Measurements from ENCODE around the gene ZNF608. TPM values are rescaled to one million over a fixed set of nuclear protein-coding genes. Genes with fewer than 3 reads are reported as not detected.

The ZNF608 gene
- total RNA-seq, 8 experiments from 2014 or later, result 5.0 to 141 (median 99.6) TPM

DNA sequence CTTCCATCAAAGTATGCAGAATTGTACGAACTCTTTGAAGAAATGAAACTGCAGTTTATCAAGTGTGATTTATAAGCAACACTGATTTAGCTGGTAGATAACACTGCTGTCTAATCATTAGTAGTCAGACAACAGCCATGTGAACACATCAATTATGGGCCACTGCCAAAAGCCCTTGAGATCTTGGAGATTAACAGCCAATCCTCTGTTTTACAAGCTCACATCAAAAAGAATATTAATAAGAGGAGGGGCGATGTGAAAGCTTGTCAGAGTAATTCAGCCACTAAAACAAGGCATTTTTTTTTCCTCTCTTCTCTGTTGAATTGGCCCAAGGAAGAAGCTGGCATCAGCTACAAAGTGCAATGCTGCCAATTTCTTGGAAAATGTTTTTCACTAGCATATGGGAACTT, 28.1 kb downstream of the ZNF608 start:
- ATAC-seq (replicated peaks in 6 of 8), result peak in 6 of 8 experiments; percentile 45 to 93 (median 78)
- no peak overlapping the region for H3K4me3 ChIP-seq
- 0 to 67% (median 15%) methylated on average over 1 to 2 of the region's 2 CpGs; no CpG with 5 or more reads in 1 of the 10 experiments for WGBS, 10 experiments
- H3K4me1 ChIP-seq (replicated peaks in 1 of 2), result peaks cover 59 to 74% of the 10 kb centered on the region in 2 donors
- H3K27ac ChIP-seq, result no peak overlapping the region
- in situ Hi-C loops (cut with MboI; ENCODE audit: low pct_unique_long_range_greater_than_20kb in 2 of 9, low sequenced_read_pairs in 9 of 9, unreplicated experiment in 9 of 9), result no loop called here

- Histone ChIP-seq H3K27ac (no peak overlapping the region), H3K4me1 (replicated peaks in 1 of 2) (peaks cover 57 to 66% of the 10 kb centered on the region in 2 donors), H3K4me3 (no peak overlapping the region)
- in situ Hi-C loops (cut with MboI; ENCODE audit: low pct_unique_long_range_greater_than_20kb in 2 of 9, low sequenced_read_pairs in 9 of 9, unreplicated experiment in 9 of 9), result no loop called here
- WGBS, 10 experiments, result 89 to 100% (median 97%) methylated on average over 1 of the region's 1 CpG; no CpG with 5 or more reads in 4 of the 10 experiments
- no peak for ATAC-seq (replicated peaks in 6 of 8)
Observed at GRCh38 chr5:124716169-124716568, 30.3 kb downstream of the ZNF608 start.

DNA sequence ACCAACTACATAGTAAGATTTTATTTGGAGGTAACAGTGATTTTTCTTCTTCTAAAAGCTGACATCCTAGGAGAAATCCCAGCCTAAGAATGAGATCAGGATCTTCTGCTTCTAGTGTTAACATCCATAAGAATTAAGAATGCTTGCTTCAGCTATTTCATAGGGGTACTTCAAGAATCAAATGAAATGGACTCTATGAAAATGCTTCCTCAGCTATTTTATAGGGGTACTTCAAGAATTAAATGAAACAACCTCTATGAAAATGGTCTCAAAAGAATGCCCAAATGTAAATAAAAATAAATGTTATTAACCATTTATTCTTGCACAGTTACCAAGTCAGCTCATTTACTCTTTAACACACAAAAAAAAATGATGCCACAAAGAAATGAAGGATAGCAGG, 31.5 kb downstream of the ZNF608 start:
- Histone ChIP-seq H3K27ac (no peak overlapping the region), H3K4me1 (replicated peaks in 1 of 2) (peaks cover 58 to 66% of the 10 kb centered on the region in 2 donors), H3K4me3 (no peak overlapping the region)
- in situ Hi-C loops (cut with MboI; ENCODE audit: low pct_unique_long_range_greater_than_20kb in 2 of 9, low sequenced_read_pairs in 9 of 9, unreplicated experiment in 9 of 9), result no loop called here
- ATAC-seq (replicated peaks in 6 of 8), result no peak

DNA sequence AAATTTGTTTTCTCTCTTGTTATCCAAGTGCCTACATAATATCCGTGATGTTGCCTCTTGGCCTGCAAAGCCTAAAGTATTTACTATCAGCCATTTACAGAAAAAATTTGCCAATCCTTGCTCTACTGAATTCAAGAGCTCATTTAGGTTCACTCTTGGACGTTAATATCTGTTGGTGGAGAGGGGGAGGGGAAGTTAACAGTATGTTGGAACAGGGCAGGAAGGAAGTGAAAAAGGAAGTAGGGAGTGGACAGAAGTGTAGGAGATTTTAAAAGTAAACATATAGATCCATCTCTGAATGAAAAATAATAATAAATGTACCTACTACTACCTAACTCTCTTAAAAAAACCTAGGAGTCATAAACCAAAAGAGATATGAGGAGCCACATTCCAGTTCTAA, 32.8 kb downstream of the ZNF608 start:
- 67 to 100% (median 83%) methylated on average over 1 to 2 of the region's 2 CpGs for WGBS, 10 experiments
- no peak for ATAC-seq (replicated peaks in 6 of 8)
- no peak overlapping the region for H3K4me3 ChIP-seq
- H3K27ac ChIP-seq, result no peak overlapping the region
- in situ Hi-C loops (cut with MboI; ENCODE audit: low pct_unique_long_range_greater_than_20kb in 2 of 9, low sequenced_read_pairs in 9 of 9, unreplicated experiment in 9 of 9), result no loop called here
- peaks cover 56 to 66% of the 10 kb centered on the region in 2 donors for H3K4me1 ChIP-seq (replicated peaks in 1 of 2)

- no peak for ATAC-seq (replicated peaks in 6 of 8)
- Histone ChIP-seq H3K4me3 (no peak overlapping the region), H3K27ac (no peak overlapping the region), H3K4me1 (replicated peaks in 1 of 2) (peaks cover 55 to 66% of the 10 kb centered on the region in 2 donors)
- in situ Hi-C loops (cut with MboI; ENCODE audit: low pct_unique_long_range_greater_than_20kb in 2 of 9, low sequenced_read_pairs in 9 of 9, unreplicated experiment in 9 of 9), result no loop called here
- whole genome bisulfite sequencing, 10 experiments, result 83 to 100% (median 92%) methylated on average over 1 to 2 of the region's 2 CpGs; no CpG with 5 or more reads in 3 of the 10 experiments
Observed at GRCh38 chr5:124712731-124713305, 33.6 kb downstream of the ZNF608 start.

GRCh38 chr5:124708086-124708485, 38.4 kb downstream of the ZNF608 start:
- peaks cover 90% of the 10 kb centered on the region in 2 donors for H3K4me1 ChIP-seq (replicated peaks in 1 of 2)
- H3K27ac ChIP-seq, result peak overlapping the region in 1 of 2 donors; percentile 80

DNA sequence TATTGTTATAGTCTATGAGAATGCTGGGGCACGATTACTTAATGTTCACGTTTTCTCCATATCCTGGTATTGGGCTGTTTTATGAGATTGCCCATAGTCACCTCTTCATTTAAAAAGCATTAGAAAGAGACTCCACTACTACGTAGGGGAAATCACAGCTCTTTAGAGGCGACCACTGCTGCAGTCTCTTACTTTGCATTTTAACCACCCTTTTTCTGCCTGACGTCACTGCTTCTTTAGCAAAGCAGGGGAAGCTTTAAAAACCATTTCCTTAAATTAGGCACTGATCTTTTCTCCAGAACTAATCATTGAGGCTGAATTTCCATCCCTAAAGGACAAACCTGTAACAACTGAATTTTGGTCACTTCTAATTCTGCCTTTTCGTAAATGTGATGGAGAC, 38.9 kb downstream of the ZNF608 start:
- 0 to 85% (median 13%) methylated on average over 1 to 6 of the region's 6 CpGs for WGBS, 10 experiments

More at GRCh38 chr5:124708086-124708485, 38.4 kb downstream of the ZNF608 start:
- no peak for ATAC-seq (replicated peaks in 6 of 8)
- in situ Hi-C loops (cut with MboI; ENCODE audit: low pct_unique_long_range_greater_than_20kb in 2 of 9, low sequenced_read_pairs in 9 of 9, unreplicated experiment in 9 of 9), result no loop called here
- peak overlapping the region in 1 of 5 donors; percentile 26 for H3K4me3 ChIP-seq
- WGBS, 10 experiments, result 0 to 100% (median 20%) methylated on average over 1 to 3 of the region's 3 CpGs; no CpG with 5 or more reads in 3 of the 10 experiments

DNA sequence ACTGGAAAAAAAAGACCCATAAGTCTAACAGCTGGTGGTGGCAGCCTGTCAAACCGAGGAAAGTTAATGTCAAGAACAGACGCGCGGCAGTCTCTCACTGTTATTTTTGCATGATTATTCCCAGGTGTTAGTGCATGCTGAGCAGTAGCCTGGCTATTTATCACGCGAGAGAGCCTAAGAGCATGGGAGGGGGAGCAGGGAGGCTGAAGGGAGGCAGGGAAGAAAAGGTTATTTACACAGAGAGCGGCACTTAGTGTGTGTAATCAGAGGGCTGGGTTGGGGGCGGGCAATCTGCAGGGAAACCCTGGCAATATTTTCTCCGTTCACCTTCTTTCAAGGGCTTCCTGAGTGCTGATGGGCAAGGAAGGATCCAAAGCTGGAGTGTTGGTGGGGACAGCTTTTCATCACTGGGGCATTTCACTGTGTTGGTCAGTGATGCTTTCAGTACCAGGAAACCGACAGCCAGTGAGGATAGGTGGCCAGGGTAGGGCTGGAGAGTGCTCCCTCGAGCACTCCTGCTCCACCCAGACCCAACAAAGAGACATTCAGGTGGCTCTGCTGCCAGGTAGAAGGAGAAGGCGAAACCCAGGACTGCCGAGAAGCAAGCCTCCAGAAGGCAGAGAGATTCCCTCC, 39.6 kb downstream of the ZNF608 start:
- peak overlapping the region; percentile 59 to 80 for H3K27ac ChIP-seq
- H3K4me1 ChIP-seq (replicated peaks in 1 of 2), result peaks cover 93% of the 10 kb centered on the region in 2 donors
- WGBS, 10 experiments, result 0 to 35% (median 13%) methylated on average over 1 to 8 of the region's 13 CpGs; no CpG with 5 or more reads in 2 of the 10 experiments
- H3K4me3 ChIP-seq, result peak overlapping the region in 4 of 5 donors; percentile 8 to 26 (median 20)
- peak; percentile 36 to 96 (median 93) for ATAC-seq (replicated peaks in 6 of 8)
- in situ Hi-C loops (cut with MboI; ENCODE audit: low pct_unique_long_range_greater_than_20kb in 2 of 9, low sequenced_read_pairs in 9 of 9, unreplicated experiment in 9 of 9), result no loop called here

More for the DNA sequence above, 38.9 kb downstream of the ZNF608 start:
- in situ Hi-C loops (cut with MboI; ENCODE audit: low pct_unique_long_range_greater_than_20kb in 2 of 9, low sequenced_read_pairs in 9 of 9, unreplicated experiment in 9 of 9), result no loop called here
- peak in 2 of 8 experiments; percentile 2 to 4 for ATAC-seq (replicated peaks in 6 of 8)
- peaks cover 90% of the 10 kb centered on the region in 2 donors for H3K4me1 ChIP-seq (replicated peaks in 1 of 2)
- peak overlapping the region in 4 of 5 donors; percentile 8 to 26 (median 20) for H3K4me3 ChIP-seq
- H3K27ac ChIP-seq, result peak overlapping the region; percentile 59 to 80

- WGBS, 10 experiments, result 41 to 92% (median 70%) methylated on average over 1 to 4 of the region's 4 CpGs; no CpG with 5 or more reads in 3 of the 10 experiments
- no peak overlapping the region for H3K4me3 ChIP-seq
- in situ Hi-C loops (cut with MboI; ENCODE audit: low pct_unique_long_range_greater_than_20kb in 2 of 9, low sequenced_read_pairs in 9 of 9, unreplicated experiment in 9 of 9), result no loop called here
- H3K4me1 ChIP-seq (replicated peaks in 1 of 2), result peaks cover 92 to 100% of the 10 kb centered on the region in 2 donors
- peak overlapping the region in 1 of 2 donors; percentile 2 for H3K27ac ChIP-seq
- ATAC-seq (replicated peaks in 6 of 8), result no peak
Observed at GRCh38 chr5:124706051-124706450, 40.4 kb downstream of the ZNF608 start.

- 100% methylated on average over 1 of the region's 2 CpGs; no CpG with 5 or more reads in 8 of the 10 experiments for WGBS, 10 experiments
- no peak overlapping the region for H3K4me3 ChIP-seq
- peak overlapping the region in 1 of 2 donors; percentile 2 for H3K27ac ChIP-seq
- H3K4me1 ChIP-seq (replicated peaks in 1 of 2), result peaks cover 92 to 100% of the 10 kb centered on the region in 2 donors
- in situ Hi-C loops (cut with MboI; ENCODE audit: low pct_unique_long_range_greater_than_20kb in 2 of 9, low sequenced_read_pairs in 9 of 9, unreplicated experiment in 9 of 9), result no loop called here
- peak in 1 of 8 experiments; percentile 7 for ATAC-seq (replicated peaks in 6 of 8)
Observed at GRCh38 chr5:124705577-124705976, 40.9 kb downstream of the ZNF608 start.

- in situ Hi-C loops (cut with MboI; ENCODE audit: low pct_unique_long_range_greater_than_20kb in 2 of 9, low sequenced_read_pairs in 9 of 9, unreplicated experiment in 9 of 9), result no loop called here
- Histone ChIP-seq H3K4me3 (no peak overlapping the region), H3K27ac (no peak overlapping the region), H3K4me1 (replicated peaks in 1 of 2) (peaks cover 92 to 100% of the 10 kb centered on the region in 2 donors)
- ATAC-seq (replicated peaks in 6 of 8), result peak in 1 of 8 experiments; percentile 2
- 58 to 95% (median 79%) methylated on average over 3 to 6 of the region's 6 CpGs; no CpG with 5 or more reads in 1 of the 10 experiments for WGBS, 10 experiments
Observed at GRCh38 chr5:124704594-124705284, 41.7 kb downstream of the ZNF608 start.

DNA sequence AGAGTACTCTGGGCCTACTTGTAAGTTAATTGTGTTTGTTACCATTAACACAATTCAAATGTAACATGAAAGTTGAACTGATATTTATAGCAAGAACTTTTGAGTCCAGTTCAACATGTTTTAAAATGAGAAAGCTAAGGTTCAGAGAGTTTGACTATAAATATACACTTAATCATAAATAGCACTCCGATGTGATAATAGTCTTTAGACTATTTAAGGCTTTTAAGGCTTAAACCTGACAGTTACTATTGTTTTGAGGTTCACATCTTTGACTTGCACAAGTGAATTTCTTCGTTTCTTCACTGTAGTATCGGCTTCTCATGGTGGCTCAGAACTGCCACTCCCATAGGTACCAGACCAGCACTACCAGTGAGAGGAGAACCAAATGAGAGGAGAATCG, 42.4 kb downstream of the ZNF608 start:
- WGBS, 10 experiments, result 59 to 100% (median 89%) methylated on average over 1 to 4 of the region's 4 CpGs; no CpG with 5 or more reads in 1 of the 10 experiments
- in situ Hi-C loops (cut with MboI; ENCODE audit: low pct_unique_long_range_greater_than_20kb in 2 of 9, low sequenced_read_pairs in 9 of 9, unreplicated experiment in 9 of 9), result no loop called here
- H3K4me3 ChIP-seq, result no peak overlapping the region
- no peak for ATAC-seq (replicated peaks in 6 of 8)
- H3K27ac ChIP-seq, result no peak overlapping the region
- H3K4me1 ChIP-seq (replicated peaks in 1 of 2), result peaks cover 93 to 100% of the 10 kb centered on the region in 2 donors

DNA sequence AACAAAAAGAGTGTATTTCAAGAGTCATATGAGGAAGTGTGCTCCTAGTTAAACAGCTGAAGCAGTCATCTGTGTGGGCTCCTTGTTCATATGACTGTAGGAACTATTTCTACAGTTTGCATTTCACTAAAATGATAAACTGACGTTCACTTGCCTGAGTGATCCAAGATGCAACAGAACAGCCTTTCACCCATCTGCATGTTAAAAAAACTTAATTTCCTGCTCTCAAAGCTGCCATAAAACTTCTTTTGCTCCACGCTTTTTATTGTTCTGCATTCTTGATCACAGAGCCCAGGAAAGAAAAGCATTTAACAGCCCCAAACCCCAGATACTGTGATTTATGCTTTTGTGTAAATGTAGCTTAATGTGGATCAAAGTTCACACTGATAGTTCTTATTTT, 43.9 kb downstream of the ZNF608 start:
- WGBS, 10 experiments, result 0 to 100% (median 33%) methylated on average over 1 to 2 of the region's 2 CpGs; no CpG with 5 or more reads in 2 of the 10 experiments
- Histone ChIP-seq H3K4me1 (replicated peaks in 1 of 2) (peaks cover 94 to 100% of the 10 kb centered on the region in 2 donors), H3K27ac (no peak overlapping the region), H3K4me3 (no peak overlapping the region)
- in situ Hi-C loops (cut with MboI; ENCODE audit: low pct_unique_long_range_greater_than_20kb in 2 of 9, low sequenced_read_pairs in 9 of 9, unreplicated experiment in 9 of 9), result no loop called here
- ATAC-seq (replicated peaks in 6 of 8), result peak in 3 of 8 experiments; percentile 6 to 7 (median 6)
